GM19043 (cell line): ENCODE results near the gene BRWD1.
"Not testable (repeated sequence)": the region's sequence is repeated elsewhere in the genome, so short reads cannot be mapped to it uniquely, and the experiment has no call there.

Source experiments
- ATAC-seq: cut with Tn5 transposase; IDR thresholded peaks from one replicate; pipeline ENCODE4 v1.9.1; 2021; ENCODE audit warnings: low read depth; ENCODE audit not compliant: unreplicated experiment

BRWD1 gene

GRCh38 chr21:39296891-39297290 lies 16.5 kb downstream of the BRWD1 start:
- ATAC-seq: no peak

DNA sequence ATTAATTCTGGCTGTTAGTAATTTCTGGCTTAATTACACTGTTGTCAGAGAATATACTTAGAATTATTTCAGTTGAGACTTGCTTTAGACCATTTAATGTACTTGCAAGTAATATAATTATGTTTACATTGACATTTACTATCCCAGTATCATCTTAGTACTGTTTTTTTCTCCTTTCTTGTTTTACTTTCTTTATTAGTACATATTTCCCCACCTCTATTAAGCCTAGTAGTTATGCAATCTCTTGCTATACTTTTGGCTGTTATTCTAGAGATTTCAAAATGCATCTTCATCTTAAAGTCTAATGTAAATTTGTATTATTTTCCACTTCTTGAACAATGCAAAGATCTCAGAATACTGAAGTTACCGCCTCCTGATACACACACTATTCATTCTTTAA lies 24.4 kb downstream of the BRWD1 start:
- no peak for ATAC-seq

DNA sequence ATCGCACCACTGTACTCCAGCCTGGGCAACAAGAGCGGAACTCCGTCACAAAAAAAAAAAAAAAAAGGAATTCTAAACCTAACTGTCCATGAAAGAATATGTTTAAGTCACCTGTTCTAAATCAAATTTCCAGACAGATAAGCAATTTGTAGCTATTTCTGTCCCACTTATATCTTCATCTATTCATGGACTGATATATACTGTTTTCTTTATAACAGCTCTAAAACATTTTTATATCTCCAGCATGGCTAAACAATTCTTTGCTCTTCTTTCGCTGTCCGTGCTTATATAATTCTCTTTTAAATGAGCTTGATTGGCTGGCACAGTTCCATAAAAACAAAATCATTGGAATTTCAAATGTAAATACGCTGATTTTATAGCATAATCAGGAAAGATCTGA lies 30.5 kb downstream of the BRWD1 start:
- ATAC-seq: no peak

- no peak for ATAC-seq
These were observed 31.6 kb downstream of the BRWD1 start for GRCh38 chr21:39281853-39282252.

- ATAC-seq: no peak
These were observed 32.2 kb downstream of the BRWD1 start for GRCh38 chr21:39281207-39281606.

GRCh38 chr21:39269620-39270019 lies 43.8 kb downstream of the BRWD1 start:
- ATAC-seq: no peak

- no peak for ATAC-seq
These were observed 47.8 kb downstream of the BRWD1 start for GRCh38 chr21:39265603-39266002.

- no peak for ATAC-seq
These were observed 50.1 kb downstream of the BRWD1 start for GRCh38 chr21:39263372-39263771.

- ATAC-seq: no peak
These were observed 55.2 kb downstream of the BRWD1 start for GRCh38 chr21:39258207-39258606.

DNA sequence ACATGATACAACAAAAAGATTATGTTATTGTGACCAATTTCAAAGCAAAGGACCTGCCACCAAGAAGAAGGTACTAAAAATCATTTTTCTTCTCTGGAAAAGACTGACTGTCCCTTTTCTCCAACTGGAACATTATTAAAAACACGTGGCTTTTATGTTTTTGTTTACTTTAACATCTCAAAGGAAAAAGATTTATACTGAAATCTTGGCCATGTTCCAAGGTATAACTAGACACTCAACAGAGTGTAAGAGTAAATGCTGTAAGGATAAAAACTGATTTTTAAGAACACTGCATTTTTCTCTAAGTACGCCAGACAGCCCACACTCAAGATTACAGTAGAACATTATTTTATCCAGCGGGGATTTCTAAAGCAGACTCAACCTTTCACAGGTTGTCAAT lies 62.1 kb downstream of the BRWD1 start:
- no peak for ATAC-seq

GRCh38 chr21:39238275-39238674 lies 75.2 kb downstream of the BRWD1 start:
- no peak for ATAC-seq

GRCh38 chr21:39232861-39233291 lies 80.6 kb downstream of the BRWD1 start:
- no peak for ATAC-seq

- ATAC-seq: no peak
These were observed 88.5 kb downstream of the BRWD1 start for GRCh38 chr21:39224930-39225329.

DNA sequence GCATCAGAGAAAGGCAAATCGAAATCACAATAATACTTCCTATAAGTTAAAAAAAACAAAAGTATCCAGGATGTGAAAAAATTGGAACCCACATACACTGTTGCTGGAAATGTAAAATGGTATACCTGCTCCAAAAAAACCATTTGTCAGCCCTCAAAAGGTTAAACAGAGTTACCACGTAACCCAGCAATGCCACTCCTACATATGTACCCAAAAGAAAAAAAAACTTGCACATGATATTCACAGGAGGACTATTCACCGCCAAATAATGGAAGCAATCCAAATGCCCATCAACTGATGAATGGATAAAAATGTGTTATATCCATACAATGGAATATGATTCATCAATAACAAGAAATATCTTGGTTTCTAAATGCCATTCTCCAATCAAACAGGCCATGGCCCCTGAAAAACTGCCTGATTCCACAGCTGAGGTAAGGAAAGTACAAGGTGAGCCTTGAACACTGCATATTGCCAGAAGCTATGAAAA lies 91.4 kb downstream of the BRWD1 start:
- no peak for ATAC-seq

DNA sequence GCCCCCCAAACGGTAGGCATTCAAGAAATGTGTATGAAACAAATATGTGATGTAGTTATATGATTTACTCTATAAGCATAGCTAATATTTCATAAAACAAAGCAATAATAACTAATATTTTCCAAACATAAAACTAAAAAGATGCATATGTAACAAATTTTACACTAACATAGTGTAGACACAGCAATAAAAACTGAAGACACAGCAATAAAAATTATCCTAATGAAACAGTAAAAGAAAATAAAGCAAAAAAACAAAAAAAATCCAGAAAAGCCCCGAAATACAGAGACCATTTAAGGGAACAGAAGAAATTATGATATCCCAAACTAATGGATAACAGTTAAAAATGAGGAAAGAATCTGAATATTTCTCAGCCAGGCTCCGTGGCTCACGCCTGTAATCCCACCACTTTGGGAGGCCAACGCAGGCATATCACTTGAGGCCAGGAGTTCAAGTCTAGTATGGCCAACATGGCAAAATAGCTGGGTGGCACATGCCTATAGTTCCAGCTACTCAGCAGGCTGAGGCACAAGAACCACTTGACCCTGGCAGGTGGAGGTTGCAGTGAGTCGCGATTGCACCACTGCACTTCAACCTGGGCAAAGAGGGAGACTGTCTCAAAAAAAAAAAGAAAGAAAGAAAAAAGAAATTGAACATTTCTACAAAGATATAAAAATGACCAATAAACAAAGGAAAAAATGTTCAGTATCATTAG lies 92.0 kb downstream of the BRWD1 start:
- ATAC-seq: no peak

- ATAC-seq: not testable (repeated sequence)
These were observed 92.6 kb downstream of the BRWD1 start for GRCh38 chr21:39220875-39221274.

GRCh38 chr21:39220150-39220549 lies 93.3 kb downstream of the BRWD1 start:
- ATAC-seq: no peak

- no peak for ATAC-seq
These were observed 95.4 kb downstream of the BRWD1 start for GRCh38 chr21:39218082-39218409.

GRCh38 chr21:39217356-39218081 lies 95.9 kb downstream of the BRWD1 start:
- no peak for ATAC-seq

GRCh38 chr21:39216290-39216689 lies 97.1 kb downstream of the BRWD1 start:
- no peak for ATAC-seq

DNA sequence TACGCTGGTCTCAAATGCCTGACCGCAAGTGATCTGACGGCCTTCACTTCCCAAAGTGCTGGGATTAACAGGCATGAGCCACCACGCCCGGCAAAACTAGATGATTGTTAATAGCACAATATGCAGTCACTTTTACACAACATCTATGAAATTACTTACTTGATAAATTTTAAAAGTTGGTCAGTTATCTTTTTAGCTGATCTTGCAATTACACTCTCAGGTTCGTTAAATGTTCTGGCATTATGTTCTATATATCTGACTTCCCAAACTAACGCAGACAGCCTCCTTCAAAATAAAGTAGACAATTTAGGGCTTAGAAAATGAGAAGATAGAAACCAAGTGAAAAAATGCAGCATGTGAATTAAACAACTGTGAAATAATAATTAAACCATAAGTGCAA lies 98.4 kb downstream of the BRWD1 start:
- no peak for ATAC-seq

DNA sequence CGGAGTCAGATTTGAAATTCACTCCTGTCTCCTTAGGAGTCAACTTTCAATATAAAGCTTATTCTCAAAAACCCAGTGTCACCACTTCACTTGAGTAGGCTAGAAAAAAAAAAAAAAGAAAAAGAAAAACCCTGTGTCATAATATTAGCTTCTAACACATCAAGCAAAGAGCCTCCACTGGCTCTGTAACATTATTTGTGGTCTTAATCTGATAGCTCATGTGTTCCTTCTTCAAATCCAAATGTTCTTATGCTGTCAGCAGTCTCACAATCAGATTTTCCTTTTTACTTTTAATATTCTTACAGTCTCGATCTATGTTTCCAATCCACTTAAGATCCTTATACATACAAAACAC lies 104.1 kb downstream of the BRWD1 start:
- ATAC-seq: no peak
